AG04449 (cell line): ENCODE measurements around the gene TNNC2.
A peak's percentile ranks its signal among the peaks of the same experiment; 100 is the strongest.

Experiments used
- CTCF ChIA-PET: fragments of 350-600 bp; formaldehyde crosslinking; extraction: SDS; loops from one replicate; lab custom pipeline; 2021; ENCODE audit warnings: antibody characterized with exemption; lab: Yijun Ruan, JAX
- POLR2A ChIA-PET: fragments of 400-600, 350-600 bp; formaldehyde crosslinking; extraction: SDS; loops from one replicate; lab custom pipeline; 2020; ENCODE audit warnings: antibody characterized with exemption, inconsistent platforms; lab: Yijun Ruan, JAX
- DNase-seq: peaks from one replicate; pipeline ENCODE4 v3.0.0-alpha.2; 2010; ENCODE audit warnings: low read depth, low spot score
- H3K4me3 ChIP-seq: 2 replicates; pipeline ENCODE4 v1.5.1; 2011; ENCODE audit warnings: low read depth, mild to moderate bottlenecking, control low read depth, low read length
- CTCF ChIP-seq: IDR thresholded peaks from one replicate; pipeline ENCODE4 v1.5.1; 2011; ENCODE audit warnings: mild to moderate bottlenecking, moderate library complexity, low read length, control low read depth, inconsistent platforms; ENCODE audit not compliant: insufficient read depth; ENCODE audit errors: missing control alignments

The TNNC2 gene

DNA sequence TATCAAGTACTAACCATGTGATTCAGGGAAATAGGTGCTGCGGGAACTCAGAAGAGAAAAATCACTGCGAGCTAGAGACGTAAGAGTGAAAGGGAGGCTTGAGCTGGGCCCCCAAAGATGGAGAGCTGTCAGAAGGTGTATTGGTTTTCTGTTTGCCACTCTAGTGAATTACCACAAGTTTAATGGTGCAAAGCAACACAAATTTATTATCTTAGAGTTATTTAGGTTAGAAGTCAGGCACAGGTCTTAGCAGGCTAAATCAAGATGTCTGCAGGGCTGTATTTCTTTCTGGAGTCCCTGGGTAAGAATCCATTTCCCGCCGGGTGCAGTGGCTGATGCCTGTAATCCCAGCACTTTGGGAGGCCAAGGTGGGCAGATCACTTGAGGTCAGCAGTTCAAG is 32.8 kb upstream of the TNNC2 start:
- POLR2A ChIA-PET: no interaction called here
- DNase-seq: no peak
- CTCF ChIA-PET: interaction anchor here (0.9 kb wide), 1 partner anchor 110 kb away, joined by 4 read pairs; no protein-coding TSS in a partner anchor
- no peak overlapping the region for H3K4me3 ChIP-seq
- no peak for TF ChIP-seq CTCF

- ChIA-PET POLR2A (interaction anchor here (1.0 kb wide), 1 partner anchor 24 kb away, joined by 3 read pairs; no protein-coding TSS in a partner anchor), CTCF (interaction anchor here (0.6 to 2.0 kb wide), 7 partner anchors 10 to 112 kb away, joined by 3 to 7 read pairs (median 3); no protein-coding TSS in a partner anchor)
- no peak for TF ChIP-seq CTCF
- H3K4me3 ChIP-seq: peak overlapping the region; percentile 67
- DNase-seq: no peak
Observed at GRCh38 chr20:45857882-45858216, 30.7 kb upstream of the TNNC2 start.

DNA sequence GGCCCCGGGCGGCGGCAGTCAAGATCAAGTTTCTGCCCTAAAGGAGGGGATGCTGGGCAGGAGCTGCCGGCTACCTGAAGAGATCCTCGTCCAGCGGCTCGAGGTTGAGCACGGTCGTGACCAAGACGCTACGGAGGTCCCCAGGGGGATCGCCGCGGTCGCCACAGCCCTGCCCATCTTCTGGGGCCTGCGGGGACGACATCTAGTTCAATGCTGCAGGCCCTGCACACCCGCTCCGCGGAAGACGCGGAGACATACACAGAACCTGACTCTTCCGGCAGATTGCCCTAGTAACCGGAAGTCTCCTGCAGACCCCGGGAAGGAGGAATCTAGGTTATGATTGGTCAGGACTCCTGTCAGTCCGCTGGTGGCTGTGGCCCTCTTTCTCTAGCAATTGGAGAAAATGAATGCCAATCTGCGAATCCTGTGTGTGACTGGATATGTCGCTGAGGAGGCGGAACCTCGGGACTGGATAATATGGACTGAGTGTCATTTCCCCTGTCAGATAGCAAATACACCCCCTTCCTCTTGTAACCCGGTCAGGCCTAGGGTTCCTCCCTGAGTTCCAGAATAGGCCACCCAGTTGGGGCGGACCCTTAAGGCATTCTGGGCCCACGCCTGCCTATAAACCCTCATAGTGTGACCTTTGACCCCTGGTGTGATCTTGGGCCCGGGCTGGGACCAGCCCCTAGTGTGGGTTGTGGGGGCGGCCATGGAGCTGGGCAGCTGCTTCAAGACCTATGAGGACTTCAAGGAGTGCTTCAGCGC is 30.2 kb upstream of the TNNC2 start, which contains the start of the genes ACOT8 and ZSWIM3:
Gene ACOT8 (minus strand): TSS at position 279 of the 768 bp plus-strand sequence. CDS start 77 bp downstream, at position 202.
Gene ZSWIM3 (plus strand): TSS at position 501 of the 768 bp plus-strand sequence. CDS start 212 bp downstream, at position 713.
- peak; percentile 100 for DNase-seq
- POLR2A ChIA-PET: interaction anchor here (0.8 to 1.3 kb wide), 4 partner anchors 16 to 25 kb away, joined by 3 to 4 read pairs (median 4); partner anchors contain the start of genes SNX21 and ZSWIM1
- peak within 1 kb of the TSS; percentile 94 for H3K4me3 ChIP-seq
- CTCF ChIA-PET: interaction anchor here (0.9 to 2.0 kb wide), 7 partner anchors 10 to 113 kb away, joined by 3 to 7 read pairs (median 3); no protein-coding TSS in a partner anchor
- no peak for TF ChIP-seq CTCF

DNA sequence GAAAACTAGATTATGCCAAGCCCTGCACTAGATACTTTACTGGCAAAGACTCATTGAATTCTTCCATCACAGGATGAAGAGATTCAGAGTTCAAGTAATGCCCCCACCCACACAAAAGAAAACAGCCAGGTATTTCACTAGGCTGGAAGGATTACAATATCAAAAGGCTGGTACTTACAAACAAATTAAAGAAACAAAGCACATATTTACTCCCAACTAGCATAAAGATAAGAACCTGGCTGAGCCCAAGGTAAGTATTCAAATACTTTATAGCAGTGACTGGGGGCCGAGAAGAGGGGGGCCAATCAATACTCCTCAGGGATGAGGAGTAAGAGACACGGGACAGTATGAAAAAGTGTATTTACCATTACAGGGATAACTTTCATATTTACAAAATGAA is 26.4 kb upstream of the TNNC2 start:
- ChIA-PET POLR2A (no interaction called here), CTCF (interaction anchor here (0.9 kb wide), 1 partner anchor 19 kb away, joined by 3 read pairs; no protein-coding TSS in a partner anchor)
- no peak for TF ChIP-seq CTCF
- H3K4me3 ChIP-seq: no peak overlapping the region
- DNase-seq: no peak

DNA sequence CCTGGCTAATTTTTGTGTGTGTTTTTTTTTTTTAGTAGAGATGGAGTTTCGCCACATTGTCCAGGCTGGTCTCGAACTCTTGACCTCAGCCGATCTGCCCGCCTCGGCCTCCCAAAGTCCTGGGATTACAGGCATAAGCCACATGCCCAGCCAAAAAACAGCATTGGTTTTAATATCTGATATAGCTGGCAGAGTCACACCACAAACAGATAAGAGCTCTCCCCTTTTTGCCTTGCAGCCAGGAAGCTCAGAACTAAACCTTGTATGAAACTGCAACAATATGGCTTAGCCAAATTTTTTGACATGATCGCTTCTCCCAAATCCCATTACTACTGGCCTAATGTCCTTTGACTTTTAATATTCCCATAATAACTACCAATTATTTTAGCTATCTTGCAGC is 25.2 kb upstream of the TNNC2 start:
- no peak for TF ChIP-seq CTCF
- H3K4me3 ChIP-seq: no peak overlapping the region
- ChIA-PET POLR2A (interaction anchor here (0.7 to 1.3 kb wide), 2 partner anchors 11 to 12 kb away, joined by 3 to 4 read pairs; no protein-coding TSS in a partner anchor), CTCF (interaction anchor here (0.9 to 1.1 kb wide), 2 partner anchors 18 to 28 kb away, joined by 3 read pairs; no protein-coding TSS in a partner anchor)
- DNase-seq: no peak

- DNase-seq: no peak
- no peak for TF ChIP-seq CTCF
- ChIA-PET CTCF (interaction anchor here (0.6 to 1.6 kb wide), 3 partner anchors 11 to 53 kb away, joined by 3 to 4 read pairs (median 3); no protein-coding TSS in a partner anchor), POLR2A (interaction anchor here (1.3 kb wide), 1 partner anchor 10 kb away, joined by 3 read pairs; no protein-coding TSS in a partner anchor)
- H3K4me3 ChIP-seq: no peak overlapping the region
Observed at GRCh38 chr20:45851501-45851900, 24.4 kb upstream of the TNNC2 start.
